ENCODE data around the gene IGSF5.
"Not testable (repeated sequence)": the region's sequence is repeated elsewhere in the genome, so short reads cannot be mapped to it uniquely, and the experiment has no call there.

Gene IGSF5

GRCh38 chr21:39739531-39739930 is 5.5 kb upstream of the IGSF5 start:
- FAIRE-seq, result not testable (repeated sequence)

- FAIRE-seq, result not testable (repeated sequence)
These were observed 2.4 kb upstream of the IGSF5 start for GRCh38 chr21:39742561-39742960.

GRCh38 chr21:39745332-39745731 is 349 bp downstream of the IGSF5 start:
- FAIRE-seq, result not testable (repeated sequence)

- no peak for FAIRE-seq
These were observed 5.7 kb downstream of the IGSF5 start for GRCh38 chr21:39750670-39751069.

DNA sequence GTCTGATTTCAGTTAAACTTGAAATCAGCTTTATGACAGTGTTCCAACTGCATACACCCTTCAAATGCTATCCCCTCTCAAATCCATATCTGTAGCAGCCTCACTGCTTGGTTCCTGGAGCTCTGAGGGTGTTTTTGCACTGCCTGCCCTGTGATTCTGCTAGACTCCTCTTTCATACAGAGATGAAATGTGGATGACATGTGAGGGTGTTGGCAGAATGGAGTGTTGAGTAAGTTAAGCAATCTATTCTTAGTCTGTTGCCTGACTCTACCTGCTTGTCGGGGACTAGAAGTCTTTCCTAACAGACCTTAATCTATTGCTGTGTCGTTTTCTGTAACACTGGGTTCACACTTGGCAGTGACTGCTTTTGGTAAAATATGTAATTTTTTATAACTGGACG is 9.8 kb downstream of the IGSF5 start:
- FAIRE-seq, result no peak

DNA sequence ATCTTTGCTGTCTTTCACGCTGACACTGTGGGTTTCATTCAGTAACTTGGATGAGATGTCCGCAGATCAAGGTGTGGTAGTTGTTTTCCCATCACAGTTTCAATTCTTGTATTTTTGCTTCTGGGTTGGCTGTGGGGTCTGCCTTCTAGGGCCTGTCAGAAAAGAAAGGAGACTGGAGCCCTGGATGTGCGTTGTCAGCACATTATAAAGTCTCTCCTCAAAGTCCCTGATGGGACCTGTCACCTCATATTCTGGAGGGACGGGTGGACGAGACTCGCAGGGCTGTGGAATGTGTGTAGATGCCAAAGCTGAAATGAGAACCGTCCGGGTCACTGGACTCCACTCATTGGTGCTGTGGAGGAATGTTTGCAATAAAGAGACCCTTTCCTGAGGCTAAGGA is 11.3 kb downstream of the IGSF5 start:
- no peak for FAIRE-seq

GRCh38 chr21:39763272-39763970 is 18.4 kb downstream of the IGSF5 start:
- FAIRE-seq, result no peak

DNA sequence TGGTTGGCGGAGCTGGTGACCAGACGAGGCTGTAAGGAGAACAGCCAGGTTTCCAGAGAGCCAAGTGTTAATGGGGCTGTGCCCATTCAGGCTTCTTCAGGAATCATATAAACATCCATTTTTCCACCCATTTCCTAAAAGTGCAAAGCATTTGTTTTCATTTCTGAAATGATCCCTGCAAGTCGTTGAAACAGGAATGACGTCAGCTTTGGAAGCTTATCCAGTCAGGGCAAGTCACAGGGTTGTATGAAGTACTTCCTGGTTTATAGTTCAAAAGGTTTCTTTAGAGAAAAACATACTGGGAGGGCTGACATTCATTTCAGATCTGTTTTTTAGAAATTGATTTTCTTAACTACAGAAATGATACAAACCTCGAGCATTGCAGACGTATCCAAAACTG is 29.2 kb downstream of the IGSF5 start:
- FAIRE-seq, result no peak

- FAIRE-seq, result no peak
These were observed 30.8 kb downstream of the IGSF5 start for GRCh38 chr21:39775816-39776215.

DNA sequence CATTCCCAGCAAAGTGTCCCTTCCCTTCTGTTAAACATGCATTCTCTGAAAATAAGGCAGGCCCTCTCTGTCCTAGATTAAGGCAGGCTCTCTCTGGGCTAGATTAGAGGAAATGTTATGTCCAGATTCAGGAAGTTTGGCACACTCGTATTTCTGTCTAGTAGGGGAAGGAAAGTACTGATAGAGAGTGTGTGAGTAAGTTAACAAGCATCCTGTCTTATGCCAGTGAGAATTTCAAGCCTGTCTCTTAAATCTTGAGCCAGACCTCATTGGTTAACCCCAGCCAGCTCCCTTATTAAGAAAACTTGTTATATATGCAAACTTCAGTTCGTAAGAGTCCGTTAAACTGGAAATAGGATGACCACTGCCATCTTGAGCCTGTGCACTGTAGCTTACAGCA is 31.6 kb downstream of the IGSF5 start:
- FAIRE-seq, result no peak

- no peak for FAIRE-seq
These were observed 36.3 kb downstream of the IGSF5 start for GRCh38 chr21:39781331-39781730.

DNA sequence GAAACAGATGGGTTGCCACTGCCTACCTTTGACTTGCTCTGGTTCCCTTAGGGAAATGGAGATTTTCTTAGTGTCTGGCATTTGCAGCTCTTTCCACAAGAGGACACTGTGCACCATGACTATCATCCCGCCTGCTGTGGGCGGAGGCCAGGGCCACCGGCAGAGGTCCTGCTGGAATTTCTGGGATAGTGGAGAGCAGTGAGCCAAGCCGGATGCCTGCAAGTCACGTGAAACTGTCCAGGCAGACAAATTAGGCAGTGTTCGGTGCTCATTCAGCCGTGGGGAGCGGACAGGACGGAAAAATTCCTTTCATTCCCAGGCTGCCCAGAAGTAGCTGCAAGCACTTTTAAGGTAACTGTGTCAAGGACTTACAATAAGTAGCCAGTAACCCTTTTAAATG is 43.4 kb downstream of the IGSF5 start:
- no peak for FAIRE-seq

- no peak for FAIRE-seq
These were observed 51.5 kb downstream of the IGSF5 start for GRCh38 chr21:39796466-39796865.

- FAIRE-seq, result no peak
These were observed 54.2 kb downstream of the IGSF5 start for GRCh38 chr21:39799178-39799577.

GRCh38 chr21:39800311-39800710 is 55.3 kb downstream of the IGSF5 start:
- no peak for FAIRE-seq

- no peak for FAIRE-seq
These were observed 57.2 kb downstream of the IGSF5 start for GRCh38 chr21:39802217-39802616.

- no peak for FAIRE-seq
These were observed 58.4 kb downstream of the IGSF5 start for GRCh38 chr21:39803393-39803792.

GRCh38 chr21:39804240-39804639 is 59.3 kb downstream of the IGSF5 start:
- no peak for FAIRE-seq

GRCh38 chr21:39805983-39806382 is 61.0 kb downstream of the IGSF5 start:
- no peak for FAIRE-seq

DNA sequence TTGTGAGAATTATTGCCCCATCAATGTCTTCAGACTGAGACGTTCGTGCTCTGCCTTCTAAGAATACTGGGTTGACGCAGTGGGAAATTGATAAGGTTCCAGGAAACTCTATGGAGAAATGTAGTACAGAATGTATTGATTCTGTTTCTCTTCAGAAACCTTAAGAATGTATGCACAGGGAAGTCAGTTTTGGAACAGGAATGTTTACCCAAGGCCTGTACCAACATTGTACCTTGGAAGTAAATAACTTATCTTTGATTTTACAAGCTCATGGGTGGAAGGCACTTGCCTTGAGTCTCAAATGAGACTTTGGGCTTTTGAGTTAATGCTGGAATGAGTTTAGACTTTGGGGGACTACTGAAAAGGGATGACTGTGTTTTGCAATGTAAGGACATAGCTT is 62.8 kb downstream of the IGSF5 start:
- no peak for FAIRE-seq

DNA sequence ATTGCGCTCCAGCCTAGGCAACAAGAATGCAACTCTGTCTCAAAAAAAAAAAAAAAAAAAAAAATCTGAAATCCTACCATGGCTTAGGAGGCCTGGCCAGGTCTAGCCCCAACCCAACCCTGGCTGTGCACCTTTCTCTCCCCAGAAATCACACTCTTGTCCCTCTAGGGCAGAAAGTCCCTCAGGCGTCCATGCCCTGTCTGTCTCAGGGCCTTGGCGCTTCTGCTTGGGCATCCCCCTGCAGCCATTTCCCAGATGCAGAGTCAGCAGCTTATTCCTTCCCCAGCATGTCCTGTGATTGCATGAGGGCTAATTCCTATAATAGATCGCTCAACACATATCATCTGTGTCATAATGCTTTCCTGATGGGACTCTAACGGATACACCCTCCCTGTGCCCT is 65.0 kb downstream of the IGSF5 start:
- no peak for FAIRE-seq

DNA sequence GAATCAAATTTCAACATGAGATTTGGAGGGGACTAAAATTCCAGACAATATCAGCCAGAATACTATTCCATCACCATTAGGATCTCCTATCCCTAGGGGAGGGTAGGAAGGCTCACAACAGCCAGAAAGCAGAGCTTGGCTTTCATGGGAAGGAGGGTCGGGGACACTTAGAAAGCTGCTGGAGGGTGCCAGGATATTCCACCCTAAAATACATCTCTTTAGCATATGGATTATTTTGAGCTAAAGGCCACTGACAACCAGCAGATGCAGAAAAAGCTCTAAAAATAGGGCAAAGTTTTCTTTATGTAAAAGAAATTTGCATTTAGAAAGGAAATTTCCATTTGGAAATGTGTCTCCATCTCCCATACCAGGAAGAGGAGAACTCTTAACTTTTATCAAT is 68.0 kb downstream of the IGSF5 start:
- FAIRE-seq, result no peak

GRCh38 chr21:39818557-39818956 is 73.6 kb downstream of the IGSF5 start:
- no peak for FAIRE-seq

DNA sequence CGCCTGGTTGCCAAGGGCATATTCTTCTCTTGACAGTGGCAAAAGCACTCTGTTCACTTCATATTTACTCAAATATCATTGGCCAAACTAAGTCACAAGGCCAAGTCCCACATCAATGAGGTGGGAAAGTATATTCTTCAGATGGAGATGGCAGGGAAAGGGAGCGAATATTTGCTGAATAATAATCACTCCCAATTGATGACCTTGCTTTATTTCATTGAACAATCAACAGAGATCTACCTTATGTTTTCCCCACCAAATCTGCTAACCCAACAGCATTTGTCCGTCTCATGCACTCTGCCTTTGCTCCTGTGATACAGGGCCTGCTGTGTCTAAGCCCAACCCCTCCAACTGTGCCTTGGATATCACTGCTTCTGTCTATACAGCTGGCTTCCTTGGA is 77.1 kb downstream of the IGSF5 start:
- no peak for FAIRE-seq

DNA sequence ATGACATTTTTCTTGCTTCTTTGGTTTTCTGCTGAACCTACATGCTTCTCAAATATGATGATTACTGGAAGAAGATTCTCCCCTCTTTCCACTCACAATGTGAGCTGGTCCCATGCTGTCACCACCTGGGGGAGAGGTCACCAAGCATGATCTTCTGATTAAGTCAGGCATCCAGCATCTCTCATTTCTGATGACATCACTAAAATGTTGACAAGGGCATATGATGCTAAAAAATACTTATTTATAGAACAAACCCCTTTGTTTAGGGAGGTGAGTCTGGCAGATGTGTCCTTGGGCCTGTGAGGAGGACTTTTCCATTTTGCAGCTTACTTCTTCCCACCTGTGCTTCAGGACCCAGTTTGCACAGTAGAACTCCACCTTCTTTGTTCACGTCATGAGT is 80.3 kb downstream of the IGSF5 start:
- no peak for FAIRE-seq

Data from colon (tissue), 2 donors.